RCC 7860 (cell line): ENCODE data around the gene BAHD1.
A peak's percentile ranks its signal among the peaks of the same experiment; 100 is the strongest.

Experiments used
- DNase-seq: peaks from one replicate; pipeline ENCODE4 v3.0.0-alpha.2; 2015; ENCODE audit warnings: low spot score
- FAIRE-seq: peaks from 2 replicates; lab custom pipeline; 2012; peaks lifted over from hg19 to GRCh38; lab: Jason Lieb, UNC

Gene BAHD1

GRCh38 chr15:40440743-40441564 is at the start of gene BAHD1:
BAHD1 (plus strand) TSS chr15:40440953; CDS start chr15:40458465, 17,512 bp downstream.
- peak; percentile 80 for DNase-seq
- no peak for FAIRE-seq

GRCh38 chr15:40392986-40393948 is 47.5 kb upstream of the BAHD1 start:
- DNase-seq (no peak), FAIRE-seq (no peak)

- FAIRE-seq = no peak
- no peak for DNase-seq
Measured at GRCh38 chr15:40397688-40398412, 42.9 kb upstream of the BAHD1 start.

GRCh38 chr15:40398413-40398873 is 42.3 kb upstream of the BAHD1 start:
- FAIRE-seq (no peak), DNase-seq (no peak)

GRCh38 chr15:40399370-40399769 is 41.4 kb upstream of the BAHD1 start:
- FAIRE-seq = no peak
- no peak for DNase-seq

GRCh38 chr15:40405501-40406381 is 35.0 kb upstream of the BAHD1 start, which contains the start of gene IVD:
IVD (plus strand) TSS chr15:40405795; CDS start chr15:40405828, 33 bp downstream.
- DNase-seq = peak; percentile 79
- FAIRE-seq = peak; percentile 83

GRCh38 chr15:40407330-40407990 is 33.3 kb upstream of the BAHD1 start:
- FAIRE-seq (no peak), DNase-seq (no peak)

GRCh38 chr15:40409366-40409765 is 31.4 kb upstream of the BAHD1 start:
- DNase-seq (no peak), FAIRE-seq (no peak)

- FAIRE-seq (no peak), DNase-seq (no peak)
Measured at GRCh38 chr15:40410476-40410875, 30.3 kb upstream of the BAHD1 start.

- FAIRE-seq = no peak
- DNase-seq = no peak
Measured at GRCh38 chr15:40412095-40412759, 28.5 kb upstream of the BAHD1 start.

GRCh38 chr15:40413036-40413435 is 27.7 kb upstream of the BAHD1 start:
- FAIRE-seq (no peak), DNase-seq (no peak)

GRCh38 chr15:40414816-40415215 is 25.9 kb upstream of the BAHD1 start:
- FAIRE-seq = no peak
- no peak for DNase-seq

- no peak for FAIRE-seq
- DNase-seq = no peak
Measured at GRCh38 chr15:40415226-40415625, 25.5 kb upstream of the BAHD1 start.

GRCh38 chr15:40416056-40416455 is 24.7 kb upstream of the BAHD1 start:
- no peak for DNase-seq
- no peak for FAIRE-seq

GRCh38 chr15:40418126-40418525 is 22.6 kb upstream of the BAHD1 start:
- FAIRE-seq (no peak), DNase-seq (no peak)

- FAIRE-seq (no peak), DNase-seq (no peak)
Measured at GRCh38 chr15:40420071-40420713, 20.6 kb upstream of the BAHD1 start.

- FAIRE-seq (no peak), DNase-seq (no peak)
Measured at GRCh38 chr15:40420793-40421192, 20.0 kb upstream of the BAHD1 start.
